D341Med (cell line): ENCODE data around the gene PCSK2.

Experiments
- DNase-seq: peaks from one replicate; pipeline ENCODE4 v3.0.0; 2012; ENCODE audit warnings: low spot score

PCSK2 gene

DNA sequence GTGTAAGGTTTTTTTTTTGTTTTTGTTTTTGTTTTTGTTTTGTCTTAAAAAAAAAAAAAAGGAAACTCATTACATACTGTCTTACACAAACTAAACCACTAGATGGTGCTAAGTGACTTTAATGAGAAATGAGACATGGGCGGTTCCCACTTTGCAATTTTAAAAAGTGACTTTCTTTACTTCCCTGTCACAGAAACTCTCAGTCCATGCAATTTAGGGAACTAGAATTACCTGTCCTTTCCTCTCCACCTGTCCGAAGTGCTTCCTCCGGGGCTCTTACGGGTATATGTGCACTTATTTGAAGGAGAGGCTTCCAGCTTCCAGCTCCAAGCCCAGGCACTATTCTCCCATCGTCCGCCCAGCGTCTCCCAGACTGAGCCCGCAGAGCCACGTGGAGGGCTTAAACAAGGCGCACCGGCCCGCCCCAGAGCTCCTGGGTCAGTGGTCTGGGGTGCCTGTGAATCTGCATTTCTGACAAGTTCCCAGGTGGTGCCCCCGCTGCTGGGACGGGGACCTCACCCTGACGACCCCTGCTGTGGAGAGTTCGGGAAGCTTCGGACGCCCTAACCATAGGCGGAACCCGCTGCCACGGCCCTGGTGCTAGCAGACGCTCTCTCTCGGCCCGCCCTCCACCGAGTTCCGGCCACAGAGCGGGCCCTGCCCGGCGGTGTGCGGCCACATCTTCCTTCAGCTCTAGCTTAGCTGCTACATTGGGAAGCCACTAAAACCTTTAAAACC lies 278.2 kb downstream of the PCSK2 start:
- peak; percentile 54 for DNase-seq

GRCh38 chr20:17505636-17506517 lies 279.0 kb downstream of the PCSK2 start:
- no peak for DNase-seq

GRCh38 chr20:17507032-17507431 lies 280.2 kb downstream of the PCSK2 start:
- DNase-seq = no peak

DNA sequence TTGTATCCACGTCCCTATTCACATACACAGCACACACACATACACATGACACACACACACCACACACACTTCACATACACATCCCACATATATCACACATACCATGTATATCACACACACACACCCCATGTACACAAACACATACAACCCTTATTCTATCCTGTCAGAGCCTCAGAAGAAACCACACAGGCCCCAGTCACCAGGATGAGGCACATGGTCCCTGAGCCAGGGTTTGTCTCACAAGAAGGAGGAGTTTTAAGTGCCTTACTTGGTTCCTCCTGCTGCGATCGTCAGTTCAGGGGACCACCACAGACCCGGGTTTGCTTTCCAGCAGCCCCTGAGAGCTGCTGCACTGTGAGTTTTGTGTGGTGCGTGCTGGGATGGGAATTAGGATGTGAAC lies 280.7 kb downstream of the PCSK2 start:
- no peak for DNase-seq

GRCh38 chr20:17508756-17509155 lies 281.9 kb downstream of the PCSK2 start:
- no peak for DNase-seq

DNA sequence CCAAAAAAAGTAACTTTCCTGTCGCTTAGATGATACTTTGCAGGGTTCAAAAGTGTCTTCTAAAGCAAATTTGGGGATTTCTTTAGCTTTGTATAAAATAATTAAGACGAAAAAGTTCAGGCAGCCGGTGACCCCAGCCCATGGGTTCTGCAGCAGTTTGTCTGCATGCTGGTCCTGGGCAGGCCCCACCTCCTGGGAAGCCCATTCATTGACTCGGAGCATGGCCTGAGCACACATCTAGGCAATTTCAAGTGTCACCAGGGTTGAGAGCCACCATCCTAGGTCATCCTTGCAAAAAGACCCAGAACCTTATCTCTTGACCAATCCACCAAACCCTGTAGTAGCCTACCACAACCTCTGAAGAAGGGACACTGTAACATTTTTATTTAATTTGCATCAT lies 283.7 kb downstream of the PCSK2 start:
- DNase-seq = no peak

DNA sequence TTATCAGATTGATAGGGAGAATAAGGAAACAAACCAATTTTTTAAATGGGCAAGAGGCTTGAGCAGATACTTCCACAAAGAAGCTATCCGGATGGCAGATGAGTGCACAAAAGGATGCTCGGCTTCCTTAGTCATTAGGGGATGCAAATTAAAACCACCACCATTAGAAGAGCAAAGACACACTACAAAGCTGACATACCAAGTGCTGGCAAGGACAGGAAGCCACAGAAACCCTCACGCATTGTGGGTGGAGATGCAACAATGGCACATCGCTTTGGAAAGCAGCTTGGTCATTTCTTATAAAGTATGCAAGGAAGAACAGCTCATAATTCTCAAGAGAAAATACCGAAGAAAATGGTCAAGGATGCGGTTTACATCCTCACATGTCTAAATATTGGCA lies 284.6 kb downstream of the PCSK2 start:
- DNase-seq = no peak

- no peak for DNase-seq
Observed at GRCh38 chr20:17513939-17514338, 287.1 kb downstream of the PCSK2 start.

DNA sequence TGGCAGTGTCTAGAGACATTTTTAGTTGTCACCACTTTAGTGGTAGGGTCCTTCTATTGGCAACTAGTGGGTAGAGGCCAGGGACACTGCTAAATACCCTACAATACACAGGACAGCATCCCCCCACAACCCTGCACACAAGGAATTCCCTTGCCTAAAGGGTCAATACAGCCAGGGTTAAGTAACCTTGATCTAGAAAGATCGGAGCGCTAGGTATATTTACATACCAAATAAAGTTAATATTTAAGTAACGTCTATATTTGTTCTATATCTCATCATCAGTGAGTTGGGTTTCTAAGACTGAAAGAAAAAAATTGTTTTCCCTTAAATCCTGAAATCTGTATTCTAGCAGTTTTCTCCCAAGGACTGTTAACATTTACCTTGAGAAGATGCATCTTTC lies 288.2 kb downstream of the PCSK2 start:
- no peak for DNase-seq

- DNase-seq = no peak
Observed at GRCh38 chr20:17518339-17519052, 291.7 kb downstream of the PCSK2 start.

DNA sequence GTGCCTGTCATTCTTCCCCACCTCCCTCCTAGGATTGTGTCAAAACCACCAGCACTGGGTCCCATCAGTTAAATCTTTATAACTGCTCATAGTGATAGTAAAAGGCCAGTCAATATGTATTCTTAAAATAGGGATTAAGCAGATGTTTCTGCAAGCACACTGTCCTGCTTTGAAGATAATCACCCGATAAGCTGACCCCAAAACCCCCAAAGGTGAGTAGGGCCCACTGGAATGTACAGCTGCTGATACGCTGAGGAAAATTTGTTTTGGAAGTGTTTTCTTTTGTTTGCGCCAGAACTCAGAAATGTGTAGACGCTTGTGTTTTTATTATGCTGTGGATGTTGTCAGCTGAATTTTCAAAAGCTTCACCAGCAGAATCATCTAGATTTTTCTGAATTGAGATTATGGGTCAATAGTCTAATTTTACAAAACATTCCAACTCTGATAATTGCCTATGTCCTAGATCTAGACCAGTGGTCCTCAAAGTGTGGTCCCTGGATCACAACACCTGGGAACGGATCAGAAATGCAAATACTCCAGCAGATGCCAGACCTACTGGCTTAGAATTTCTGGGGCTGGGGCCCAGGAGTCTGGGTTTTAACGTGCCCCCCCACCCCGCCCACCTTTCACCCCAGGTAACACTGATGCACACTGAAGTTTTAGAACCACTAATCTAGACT lies 292.9 kb downstream of the PCSK2 start:
- DNase-seq = no peak

DNA sequence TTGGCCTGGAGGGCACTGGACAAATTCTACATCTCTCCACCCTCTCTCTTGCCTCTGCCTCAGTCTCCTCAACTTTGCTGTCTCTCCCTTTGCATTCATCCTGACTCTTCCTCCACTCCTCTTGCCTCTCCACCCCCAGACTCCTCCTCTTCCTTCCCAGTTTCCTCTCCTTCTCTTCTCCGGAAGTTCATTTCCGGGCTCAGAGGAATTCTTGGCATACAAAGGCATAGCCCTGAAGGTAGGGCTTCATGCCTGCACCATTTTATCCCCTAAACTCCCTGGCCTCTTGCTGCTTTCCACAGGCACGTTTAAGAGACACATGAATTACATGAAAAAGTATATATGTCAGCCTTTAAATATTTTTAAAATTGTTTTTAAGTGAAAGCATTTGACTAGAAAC lies 293.7 kb downstream of the PCSK2 start:
- DNase-seq = no peak

DNA sequence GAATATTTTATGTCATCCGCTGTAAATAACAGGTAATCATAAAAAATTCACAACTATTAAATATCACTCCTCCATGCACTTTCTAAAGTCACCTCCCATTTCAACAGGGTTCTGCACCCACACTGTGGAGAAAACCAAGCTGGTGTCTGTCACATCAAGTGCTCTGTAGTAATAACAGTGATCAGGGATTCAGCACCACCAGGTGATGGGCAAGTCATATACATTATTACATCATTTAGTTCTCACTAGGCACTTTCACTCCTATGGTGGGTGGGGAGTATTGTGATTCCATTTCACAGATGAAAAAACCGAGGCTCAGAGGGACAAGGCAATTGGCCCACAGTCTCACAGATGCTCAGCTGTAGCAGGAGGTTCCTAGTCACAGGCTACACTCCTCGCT lies 295.7 kb downstream of the PCSK2 start:
- DNase-seq = no peak

DNA sequence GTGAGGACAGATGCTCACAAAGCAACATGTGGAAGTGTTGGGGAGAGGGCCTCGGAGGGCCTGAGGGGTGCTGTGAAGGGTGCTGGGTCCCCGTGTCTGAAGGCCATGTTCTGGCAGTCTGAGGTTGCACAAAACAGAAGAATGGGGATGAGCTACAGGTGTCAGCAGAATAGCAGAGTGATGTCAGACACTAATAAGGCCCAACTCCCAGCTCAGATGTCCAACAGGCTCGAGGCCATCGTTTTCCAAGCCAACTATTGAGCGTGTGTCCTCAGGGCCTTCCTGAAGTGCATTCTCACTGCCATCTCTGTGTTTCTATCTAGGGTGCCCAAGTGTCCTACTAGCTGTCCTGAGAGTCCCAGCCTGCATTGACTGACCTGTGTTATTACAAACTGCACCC lies 296.5 kb downstream of the PCSK2 start:
- DNase-seq = no peak

DNA sequence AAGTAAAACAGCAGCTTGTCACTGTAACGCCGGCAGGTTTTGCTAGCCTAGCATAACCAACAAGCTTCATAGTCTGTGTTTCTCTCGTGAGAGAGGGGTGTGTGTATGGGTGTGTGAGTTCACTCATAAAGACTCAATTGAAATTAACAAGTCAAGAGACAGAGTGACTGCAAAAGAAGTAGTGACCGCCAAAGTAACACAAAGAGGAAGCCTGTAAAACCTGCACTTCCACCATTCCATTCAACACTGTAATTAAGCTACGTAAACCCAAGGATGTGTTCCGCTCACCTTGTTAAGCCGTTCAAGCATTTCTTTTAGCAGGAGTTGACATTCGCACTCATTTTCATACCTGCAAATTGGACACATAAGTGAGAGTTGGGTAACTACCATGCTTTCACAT lies 297.7 kb downstream of the PCSK2 start:
- DNase-seq = no peak

DNA sequence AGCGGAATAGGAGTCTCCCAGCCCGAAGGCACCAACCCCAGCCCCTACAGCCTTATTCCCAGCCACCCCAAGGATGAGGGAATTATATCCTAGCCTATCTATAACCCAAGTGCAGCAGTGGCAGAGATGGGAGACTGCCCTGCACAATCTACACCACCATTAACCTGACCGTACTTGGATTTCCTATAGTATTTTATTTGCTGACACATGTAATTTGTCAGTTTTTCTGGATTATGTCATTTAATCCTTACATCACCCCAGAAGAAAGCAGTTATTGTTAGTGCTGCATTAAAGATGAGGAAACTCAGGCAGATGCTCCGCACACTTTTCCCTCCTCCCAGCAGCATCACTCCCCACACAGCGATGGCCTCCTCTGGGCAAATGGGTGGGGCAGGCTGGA lies 298.3 kb downstream of the PCSK2 start:
- DNase-seq = no peak

GRCh38 chr20:17525650-17526049 lies 298.8 kb downstream of the PCSK2 start:
- no peak for DNase-seq

GRCh38 chr20:17529586-17529985 lies 302.7 kb downstream of the PCSK2 start:
- no peak for DNase-seq

- DNase-seq = no peak
Observed at GRCh38 chr20:17530153-17530552, 303.3 kb downstream of the PCSK2 start.

GRCh38 chr20:17530716-17531664 lies 304.1 kb downstream of the PCSK2 start, which contains the start of gene BFSP1:
Gene BFSP1, minus strand, starts transcription at chr20:17531379. Its CDS starts 50 bp downstream, at chr20:17531329.
- DNase-seq = peak; percentile 73

GRCh38 chr20:17531665-17532025 lies 304.8 kb downstream of the PCSK2 start:
- no peak for DNase-seq
